Fibroblast of skin of left quadriceps (primary cell): ENCODE data around the gene HS6ST3.
A peak's percentile ranks its signal among the peaks of the same experiment; 100 is the strongest.

Experiments
- DNase-seq, 2 experiments: peaks; one replicate each; pipeline ENCODE4 v3.0.0-alpha.2; 2013; ENCODE audit warnings: low read depth in 2 of 2

Gene HS6ST3

GRCh38 chr13:96785986-96786385 is 696.1 kb downstream of the HS6ST3 start:
- DNase-seq: no peak

GRCh38 chr13:96792188-96792587 is 702.3 kb downstream of the HS6ST3 start:
- DNase-seq: no peak

- DNase-seq: no peak
Observed at GRCh38 chr13:96792736-96793403, 703.0 kb downstream of the HS6ST3 start.

- no peak for DNase-seq
Observed at GRCh38 chr13:96793404-96793755, 703.5 kb downstream of the HS6ST3 start.

- DNase-seq: no peak
Observed at GRCh38 chr13:96794669-96795068, 704.8 kb downstream of the HS6ST3 start.

GRCh38 chr13:96795670-96796069 is 705.8 kb downstream of the HS6ST3 start:
- no peak for DNase-seq

GRCh38 chr13:96796091-96796633 is 706.3 kb downstream of the HS6ST3 start:
- no peak for DNase-seq

GRCh38 chr13:96797136-96797535 is 707.2 kb downstream of the HS6ST3 start:
- no peak for DNase-seq

GRCh38 chr13:96803456-96804100 is 713.7 kb downstream of the HS6ST3 start:
- no peak for DNase-seq

GRCh38 chr13:96804174-96804573 is 714.3 kb downstream of the HS6ST3 start:
- no peak for DNase-seq

GRCh38 chr13:96806746-96807145 is 716.8 kb downstream of the HS6ST3 start:
- DNase-seq: no peak

GRCh38 chr13:96809366-96810096 is 719.6 kb downstream of the HS6ST3 start:
- DNase-seq: no peak

- DNase-seq: no peak
Observed at GRCh38 chr13:96810104-96810503, 720.2 kb downstream of the HS6ST3 start.

- DNase-seq: no peak
Observed at GRCh38 chr13:96811049-96811448, 721.1 kb downstream of the HS6ST3 start.

- DNase-seq: no peak
Observed at GRCh38 chr13:96816261-96816660, 726.4 kb downstream of the HS6ST3 start.

GRCh38 chr13:96816874-96817273 is 727.0 kb downstream of the HS6ST3 start:
- DNase-seq: no peak

- no peak for DNase-seq
Observed at GRCh38 chr13:96817336-96817941, 727.5 kb downstream of the HS6ST3 start.

GRCh38 chr13:96819375-96819774 is 729.5 kb downstream of the HS6ST3 start:
- no peak for DNase-seq

- peak; percentile 47 to 49 for DNase-seq
Observed at GRCh38 chr13:96821381-96821780, 731.5 kb downstream of the HS6ST3 start.

GRCh38 chr13:96821971-96822370 is 732.1 kb downstream of the HS6ST3 start:
- no peak for DNase-seq

- no peak for DNase-seq
Observed at GRCh38 chr13:96822895-96823294, 733.0 kb downstream of the HS6ST3 start.

- DNase-seq: no peak
Observed at GRCh38 chr13:96824140-96824539, 734.2 kb downstream of the HS6ST3 start.
